SK-N-SH treated with all-trans-retinoic acid at 6 μM for 48 hours (cell line): ENCODE data around the gene DNAH14.

ENCODE experiments used
- ARNTL ChIP-seq: fragments of 450-650 bp; formaldehyde crosslinking; IDR thresholded peaks from 2 replicates; pipeline ENCODE4 v1.5.0; 2020; ENCODE audit warnings: low read depth, mild to moderate bottlenecking, moderate library complexity, borderline replicate concordance
- BACH2 ChIP-seq: fragments of 250-450 bp; sonication (Bioruptor Pico); IDR thresholded peaks from 2 replicates; pipeline ENCODE4 v1.9.0; 2021; ENCODE audit warnings: mild to moderate bottlenecking, borderline replicate concordance
- OSR1 ChIP-seq: fragments of 250-450 bp; sonication (Bioruptor Pico); IDR thresholded peaks from 2 replicates; pipeline ENCODE4 v1.8.0; 2022; ENCODE audit warnings: moderate library complexity, mild to moderate bottlenecking, inconsistent platforms
- ZFP3 ChIP-seq: fragments of 250-450 bp; sonication (Bioruptor Pico); IDR thresholded peaks from 2 replicates; pipeline ENCODE4 v1.5.0; 2020; ENCODE audit warnings: mild to moderate bottlenecking, moderate library complexity
- TF ChIP-seq, protein P1 (sequence below): fragments of 250-450 bp; sonication (Bioruptor Pico); IDR thresholded peaks from 2 replicates; pipeline ENCODE4 v1.5.1; 2020; ENCODE audit warnings: low read depth, mild to moderate bottlenecking, moderate library complexity

GRCh38 chr1:225156254-225156653, 226.8 kb downstream of the DNAH14 start:
- TF ChIP-seq, protein P1, sequence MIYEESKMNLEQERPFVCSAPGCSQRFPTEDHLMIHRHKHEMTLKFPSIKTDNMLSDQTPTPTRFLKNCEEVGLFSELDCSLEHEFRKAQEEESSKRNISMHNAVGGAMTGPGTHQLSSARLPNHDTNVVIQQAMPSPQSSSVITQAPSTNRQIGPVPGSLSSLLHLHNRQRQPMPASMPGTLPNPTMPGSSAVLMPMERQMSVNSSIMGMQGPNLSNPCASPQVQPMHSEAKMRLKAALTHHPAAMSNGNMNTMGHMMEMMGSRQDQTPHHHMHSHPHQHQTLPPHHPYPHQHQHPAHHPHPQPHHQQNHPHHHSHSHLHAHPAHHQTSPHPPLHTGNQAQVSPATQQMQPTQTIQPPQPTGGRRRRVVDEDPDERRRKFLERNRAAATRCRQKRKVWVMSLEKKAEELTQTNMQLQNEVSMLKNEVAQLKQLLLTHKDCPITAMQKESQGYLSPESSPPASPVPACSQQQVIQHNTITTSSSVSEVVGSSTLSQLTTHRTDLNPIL (CRISPR knock-in tag) = no peak
- TF ChIP-seq OSR1 (CRISPR knock-in tag) (no peak), ZFP3 (CRISPR knock-in tag) (no peak), ARNTL (CRISPR knock-in tag) (no peak), BACH2 (no peak)
